Measurements from ENCODE around the gene ABCC1.

The ABCC1 gene

DNA sequence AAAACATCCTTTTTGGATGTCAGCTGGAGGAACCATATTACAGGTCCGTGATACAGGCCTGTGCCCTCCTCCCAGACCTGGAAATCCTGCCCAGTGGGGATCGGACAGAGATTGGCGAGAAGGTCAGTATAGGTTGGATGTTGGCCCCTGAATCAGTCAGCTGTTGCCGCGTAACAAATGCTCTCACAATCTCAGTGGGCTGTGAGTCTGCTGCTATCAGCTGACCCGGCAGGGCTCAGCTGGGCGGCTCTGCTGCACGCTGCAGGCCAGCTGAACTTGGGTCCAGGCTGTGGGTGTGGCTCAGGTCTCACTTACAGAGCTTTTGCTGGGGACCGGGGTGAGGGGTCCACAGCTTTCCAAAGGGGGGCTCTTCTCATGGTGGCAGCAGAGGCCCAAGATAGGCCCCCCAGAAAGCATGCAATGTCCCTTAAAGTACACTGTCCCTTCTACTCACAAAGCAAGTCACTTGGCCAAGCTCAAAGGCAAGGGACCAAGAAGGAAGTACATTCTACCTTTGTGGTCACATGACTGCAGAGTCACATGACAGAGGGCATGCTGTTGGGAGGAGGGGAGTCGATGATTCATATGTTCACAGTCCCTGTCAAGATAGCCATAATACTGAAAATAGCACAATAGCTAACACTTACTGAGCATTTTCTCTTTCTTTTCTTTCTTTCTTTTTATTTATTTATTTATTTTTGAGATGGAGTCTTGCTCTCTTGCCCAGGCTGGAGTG, 134.2 kb downstream of the ABCC1 start:
- DNase-seq (ENCODE audit: low read depth): peak; percentile 15
- TF ChIP-seq, protein P1, sequence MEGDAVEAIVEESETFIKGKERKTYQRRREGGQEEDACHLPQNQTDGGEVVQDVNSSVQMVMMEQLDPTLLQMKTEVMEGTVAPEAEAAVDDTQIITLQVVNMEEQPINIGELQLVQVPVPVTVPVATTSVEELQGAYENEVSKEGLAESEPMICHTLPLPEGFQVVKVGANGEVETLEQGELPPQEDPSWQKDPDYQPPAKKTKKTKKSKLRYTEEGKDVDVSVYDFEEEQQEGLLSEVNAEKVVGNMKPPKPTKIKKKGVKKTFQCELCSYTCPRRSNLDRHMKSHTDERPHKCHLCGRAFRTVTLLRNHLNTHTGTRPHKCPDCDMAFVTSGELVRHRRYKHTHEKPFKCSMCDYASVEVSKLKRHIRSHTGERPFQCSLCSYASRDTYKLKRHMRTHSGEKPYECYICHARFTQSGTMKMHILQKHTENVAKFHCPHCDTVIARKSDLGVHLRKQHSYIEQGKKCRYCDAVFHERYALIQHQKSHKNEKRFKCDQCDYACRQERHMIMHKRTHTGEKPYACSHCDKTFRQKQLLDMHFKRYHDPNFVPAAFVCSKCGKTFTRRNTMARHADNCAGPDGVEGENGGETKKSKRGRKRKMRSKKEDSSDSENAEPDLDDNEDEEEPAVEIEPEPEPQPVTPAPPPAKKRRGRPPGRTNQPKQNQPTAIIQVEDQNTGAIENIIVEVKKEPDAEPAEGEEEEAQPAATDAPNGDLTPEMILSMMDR (IDR thresholded peaks at IDR 0.05; ENCODE audit: insufficient read depth, low read depth, low read length, missing control alignments): no peak
- no peak overlapping the region for H3K4me3 ChIP-seq (ENCODE audit: low read length)

DNA sequence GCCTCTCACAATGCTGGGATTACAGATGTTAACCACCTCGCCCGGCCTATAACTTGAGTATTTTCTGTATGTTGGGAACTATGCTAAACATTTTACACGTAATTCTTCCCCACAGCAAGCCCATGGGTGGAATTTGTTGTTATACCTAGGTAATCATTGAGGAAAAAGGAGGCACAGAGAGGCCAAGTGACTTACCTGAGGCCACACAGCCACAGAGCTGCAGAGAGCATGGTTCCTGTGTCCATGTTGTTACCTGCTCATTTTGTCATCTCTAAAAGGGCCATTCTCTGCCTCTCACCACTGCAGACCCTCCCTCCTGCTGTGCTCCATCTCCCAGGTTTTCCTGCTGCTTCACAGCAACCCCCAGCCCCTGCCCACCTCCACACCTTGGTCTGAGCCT, 135.5 kb downstream of the ABCC1 start:
- TF ChIP-seq, protein P1 (IDR thresholded peaks at IDR 0.05; ENCODE audit: insufficient read depth, low read depth, low read length, missing control alignments): no peak
- no peak overlapping the region for H3K4me3 ChIP-seq (ENCODE audit: low read length)

DNA sequence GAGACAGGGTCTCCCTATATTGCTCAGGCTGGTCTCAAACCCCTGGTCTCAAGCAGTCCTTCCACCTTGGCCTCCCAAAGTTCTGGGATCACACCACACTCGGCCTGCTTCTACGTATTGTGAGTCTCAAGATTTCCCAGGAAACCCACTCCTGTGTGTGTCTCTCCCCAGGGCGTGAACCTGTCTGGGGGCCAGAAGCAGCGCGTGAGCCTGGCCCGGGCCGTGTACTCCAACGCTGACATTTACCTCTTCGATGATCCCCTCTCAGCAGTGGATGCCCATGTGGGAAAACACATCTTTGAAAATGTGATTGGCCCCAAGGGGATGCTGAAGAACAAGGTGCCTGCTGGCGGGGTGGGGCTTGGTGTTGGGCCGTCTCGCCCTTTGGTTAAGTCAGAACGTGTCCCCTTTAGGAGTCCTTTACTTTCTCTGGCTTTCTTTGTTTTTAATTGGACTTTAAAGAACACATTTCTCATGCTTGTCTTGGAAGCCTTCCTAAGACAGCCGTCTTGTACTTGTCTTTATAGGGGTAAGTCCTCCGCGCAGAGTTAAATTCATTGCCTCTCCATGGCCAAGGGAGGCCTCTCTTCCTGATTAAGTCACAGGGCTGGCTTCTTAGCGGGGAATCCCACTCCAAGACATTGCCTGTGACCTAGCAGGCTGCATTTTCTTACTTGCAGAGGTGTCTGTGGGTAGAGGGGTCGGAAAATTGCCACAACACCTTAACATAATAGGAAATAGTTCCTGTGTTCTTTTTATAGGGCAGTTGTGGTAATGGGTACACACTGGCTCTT, 137.4 kb downstream of the ABCC1 start:
- H3K4me3 ChIP-seq (ENCODE audit: low read length): no peak overlapping the region
- TF ChIP-seq, protein P1 (IDR thresholded peaks at IDR 0.05; ENCODE audit: insufficient read depth, low read depth, low read length, missing control alignments): no peak

More for the DNA sequence above, 135.5 kb downstream of the ABCC1 start:
- DNase-seq (ENCODE audit: low read depth): no peak

DNA sequence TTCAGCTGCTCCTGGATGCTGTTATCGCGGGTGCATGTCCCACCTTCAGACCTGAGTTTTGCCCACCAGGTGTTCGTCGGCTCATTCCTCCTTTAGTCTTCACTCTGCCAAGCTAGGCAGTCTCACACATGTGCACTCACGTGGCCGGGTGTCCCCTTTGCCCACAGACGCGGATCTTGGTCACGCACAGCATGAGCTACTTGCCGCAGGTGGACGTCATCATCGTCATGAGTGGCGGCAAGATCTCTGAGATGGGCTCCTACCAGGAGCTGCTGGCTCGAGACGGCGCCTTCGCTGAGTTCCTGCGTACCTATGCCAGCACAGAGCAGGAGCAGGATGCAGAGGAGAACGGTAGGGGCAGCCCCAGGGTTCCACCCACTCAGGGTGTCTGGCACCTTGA, 140.8 kb downstream of the ABCC1 start:
- DNase-seq (ENCODE audit: low read depth): no peak
- no peak overlapping the region for H3K4me3 ChIP-seq (ENCODE audit: low read length)
- TF ChIP-seq, protein P1 (IDR thresholded peaks at IDR 0.05; ENCODE audit: insufficient read depth, low read depth, low read length, missing control alignments): no peak

More for the DNA sequence above, 137.4 kb downstream of the ABCC1 start:
- DNase-seq (ENCODE audit: low read depth): no peak

DNA sequence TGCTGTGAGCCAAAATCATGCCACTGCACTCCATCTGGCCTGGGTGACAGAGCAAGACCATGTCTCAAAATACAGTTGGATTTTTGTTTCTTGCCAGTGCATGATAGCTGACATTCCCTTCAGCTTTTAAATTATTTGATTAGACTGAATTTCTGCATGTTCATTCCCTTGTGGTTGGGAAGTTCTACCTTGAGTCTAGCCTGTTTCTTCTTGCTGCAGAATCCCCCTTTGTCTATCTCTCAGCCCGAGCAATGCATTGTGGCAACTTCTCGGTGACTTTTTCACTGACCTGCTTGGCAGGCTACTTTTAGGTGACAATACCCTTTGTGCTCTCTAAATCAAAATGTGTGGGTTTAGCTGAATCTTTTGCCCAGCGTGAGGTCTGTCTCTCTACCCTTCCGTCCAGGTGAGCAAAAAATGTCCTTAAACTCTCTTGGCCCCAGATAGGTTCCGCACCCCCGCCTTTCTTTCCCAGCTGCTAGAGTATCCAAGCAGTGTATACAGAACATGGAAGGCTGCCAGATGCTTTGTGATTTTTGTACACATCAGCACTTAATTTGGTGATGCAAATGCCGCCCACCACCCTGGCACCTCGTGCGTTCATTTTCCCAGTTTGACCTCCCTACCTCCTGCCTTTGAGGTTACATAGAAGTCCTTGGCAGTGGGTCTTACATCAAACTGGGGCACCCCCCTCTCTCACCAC, 143.7 kb downstream of the ABCC1 start:
- DNase-seq (ENCODE audit: low read depth): no peak
- H3K4me3 ChIP-seq (ENCODE audit: low read length): no peak overlapping the region
- TF ChIP-seq, protein P1 (IDR thresholded peaks at IDR 0.05; ENCODE audit: insufficient read depth, low read depth, low read length, missing control alignments): no peak

DNA sequence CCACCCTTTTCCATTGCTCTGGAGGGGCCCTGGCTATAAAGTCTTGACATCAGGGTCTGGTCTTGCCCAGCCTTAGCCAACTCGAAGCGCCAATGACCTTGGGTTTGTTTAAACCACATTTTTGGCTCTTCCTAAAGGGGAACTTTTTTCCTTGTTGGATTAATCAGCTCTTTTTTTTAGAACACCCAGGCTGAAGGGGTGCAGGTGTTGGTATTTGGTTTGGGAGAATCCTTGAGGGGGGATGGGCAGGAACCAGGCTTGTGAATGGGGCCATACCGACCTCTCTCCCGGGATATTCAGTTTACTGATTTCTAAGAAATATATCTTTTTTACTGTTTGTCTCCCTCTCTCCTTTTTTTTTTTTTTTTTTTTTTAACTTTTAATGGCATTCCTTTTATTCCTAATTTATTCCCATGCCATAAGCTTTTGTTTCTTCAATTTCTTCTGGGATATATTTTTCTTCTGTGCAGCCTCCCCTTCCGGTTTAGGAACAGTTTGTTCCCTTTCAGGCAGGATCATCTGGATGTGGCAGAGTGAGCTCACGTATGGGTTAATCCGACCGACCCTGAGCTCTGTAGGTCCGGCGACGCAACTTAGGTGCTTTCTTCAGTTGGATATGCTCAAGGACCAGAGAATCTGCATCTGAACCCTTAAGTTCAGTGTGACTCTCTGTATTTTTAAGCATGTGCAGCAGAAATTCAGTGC, 144.4 kb downstream of the ABCC1 start:
- TF ChIP-seq, protein P1 (IDR thresholded peaks at IDR 0.05; ENCODE audit: insufficient read depth, low read depth, low read length, missing control alignments): no peak
- DNase-seq (ENCODE audit: low read depth): no peak
- no peak overlapping the region for H3K4me3 ChIP-seq (ENCODE audit: low read length)
